IPS-NIHi11 (cell line): Measurements from ENCODE around the gene CCDC89.

ENCODE experiments used
- DNase-seq: peaks from one replicate; pipeline ENCODE4 v3.0.0; 2012; ENCODE audit warnings: mixed read lengths, low spot score

CCDC89 gene

GRCh38 chr11:85652786-85653447 lies 33.1 kb downstream of the CCDC89 start:
- DNase-seq: no peak

DNA sequence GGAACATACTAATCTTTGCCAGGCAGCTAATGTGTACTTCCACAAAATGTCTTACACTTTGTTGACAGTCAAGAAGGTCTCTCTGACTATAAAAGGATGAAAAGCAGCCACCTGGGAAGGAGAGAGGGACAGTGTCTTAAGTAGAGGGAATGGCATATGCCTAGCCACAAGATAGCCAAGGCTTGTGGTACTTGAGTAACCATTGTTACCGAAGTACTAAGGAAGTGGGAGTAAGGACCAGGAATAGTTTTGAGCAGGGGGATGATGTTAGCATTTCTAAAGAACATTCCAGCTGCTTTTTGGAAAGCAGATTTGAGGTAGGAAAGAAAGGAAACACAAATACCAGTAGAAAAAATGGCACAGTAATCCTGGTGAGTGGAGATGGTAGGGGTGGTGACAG lies 34.9 kb downstream of the CCDC89 start:
- no peak for DNase-seq

- DNase-seq: peak; percentile 89
Measured at GRCh38 chr11:85647604-85648299, 38.2 kb downstream of the CCDC89 start, which contains the start of gene TMEM126A. Gene TMEM126A (plus strand): TSS chr11:85647967. CDS start chr11:85650256, 2,289 bp downstream.

DNA sequence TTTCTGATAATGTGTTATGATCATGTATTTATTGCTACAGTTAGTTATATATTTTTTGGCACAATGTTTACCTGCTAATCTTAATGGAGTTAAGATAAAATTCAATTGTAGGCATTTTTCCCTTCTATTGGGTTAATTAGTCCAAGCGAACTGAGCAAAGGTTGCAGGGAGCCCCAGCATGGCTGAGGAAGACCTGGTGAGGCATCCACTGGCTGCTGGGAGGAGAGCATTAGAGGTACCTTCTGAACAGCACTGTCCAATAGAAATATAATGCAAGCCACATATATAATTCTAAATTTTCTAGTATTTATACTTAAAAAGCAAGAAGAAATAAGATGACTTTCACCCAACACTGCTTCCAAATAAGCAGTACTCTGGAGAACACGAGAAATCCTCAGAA lies 38.9 kb downstream of the CCDC89 start:
- no peak for DNase-seq

DNA sequence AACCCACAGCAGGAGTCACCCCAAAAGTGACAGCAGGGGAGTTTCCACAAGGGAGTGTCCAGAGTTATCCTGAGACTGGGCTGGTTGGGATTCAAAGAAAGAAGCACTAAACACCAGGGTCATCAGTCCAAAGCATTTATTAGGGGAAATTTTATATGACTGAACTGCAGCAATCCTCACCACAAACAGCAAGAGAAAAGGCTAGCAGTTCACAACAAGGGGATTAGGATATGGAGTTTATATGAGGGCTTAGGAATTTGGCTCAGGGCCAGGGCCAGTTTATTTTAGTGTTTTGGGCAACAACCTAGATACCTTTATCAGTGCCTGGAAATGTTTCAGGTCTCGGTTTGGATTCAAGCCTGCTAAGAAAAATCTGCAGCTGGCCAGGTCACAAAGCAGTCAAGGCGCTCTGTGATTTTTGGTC lies 42.8 kb downstream of the CCDC89 start:
- no peak for DNase-seq

GRCh38 chr11:85634747-85635146 lies 51.2 kb downstream of the CCDC89 start:
- no peak for DNase-seq
